Thyroid gland (tissue), 4 donors: Measurements from ENCODE around the gene AANAT.

Experiments used
- CTCF ChIP-seq, 6 experiments: fragments of 200-600 bp in 3 of 6; fragments of 450-650 bp in 3 of 6; sonication (generic) in 3 of 6; IDR thresholded peaks; one replicate each; pipeline ENCODE4 v1.5.1; 2016 to 2019; ENCODE audit warnings: antibody characterized with exemption in 6 of 6, mild to moderate bottlenecking in 2 of 6, inconsistent platforms in 1 of 6, moderate library complexity in 1 of 6
- POLR2A ChIP-seq, 2 donors: fragments of 450-650 bp; IDR thresholded peaks; one replicate each; pipeline ENCODE4 v1.6.1; 2017; ENCODE audit warnings: antibody characterized with exemption in 2 of 2, mild to moderate bottlenecking in 2 of 2, moderate library complexity in 1 of 2

GRCh38 chr17:76461765-76462555, 5.4 kb upstream of the AANAT start:
- no peak for TF ChIP-seq CTCF (IDR thresholded peaks at IDR 0.05)
- TF ChIP-seq POLR2A (IDR thresholded peaks at IDR 0.05), result no peak
